HEK293 (cell line): ENCODE data around the gene TBCK.

Source experiments
- CTCF ChIA-PET: fragments of 350-600 bp; formaldehyde crosslinking; extraction: SDS; loops from one replicate; lab custom pipeline; 2021; ENCODE audit warnings: antibody characterized with exemption; lab: Yijun Ruan, JAX
- POLR2A ChIA-PET: fragments of 300-600 bp; formaldehyde crosslinking; extraction: SDS; loops from one replicate; lab custom pipeline; 2020; ENCODE audit warnings: antibody characterized with exemption, inconsistent platforms; lab: Yijun Ruan, JAX
- H3K27ac ChIP-seq: fragments of 200-500 bp; sonication (Bioruptor generic); 2 replicates; pipeline ENCODE4 v1.5.1; 2014; ENCODE audit warnings: low read depth, low read length, control low read depth, inconsistent platforms; ENCODE audit errors: extremely low read depth
- H3K36me3 ChIP-seq, 2 experiments: fragments of 200-500 bp in 1 of 2; sonication (Bioruptor generic) in 1 of 2; 1 replicate in 1 of 2; 2 replicates in 1 of 2; pipeline ENCODE4 v1.5.1; 2014 to 2017; ENCODE audit warnings: inconsistent platforms in 2 of 2, low read length in 2 of 2; ENCODE audit not compliant: control insufficient read depth in 2 of 2, insufficient read depth in 1 of 2
- H3K4me1 ChIP-seq: fragments of 200-500 bp; sonication (Bioruptor generic); 2 replicates; pipeline ENCODE4 v1.5.1; 2014; ENCODE audit warnings: mild to moderate bottlenecking, low read length, inconsistent platforms; ENCODE audit not compliant: control insufficient read depth, insufficient read depth
- H3K4me3 ChIP-seq: 2 replicates; pipeline ENCODE4 v1.5.1; 2011; ENCODE audit warnings: low read depth, mild to moderate bottlenecking, control low read depth, low read length, moderate library complexity
- H3K9me3 ChIP-seq: fragments of 200-500 bp; sonication (Bioruptor generic); 2 replicates; pipeline ENCODE4 v1.5.1; 2014; ENCODE audit warnings: low read depth, low read length, inconsistent platforms; ENCODE audit not compliant: control insufficient read depth, insufficient read depth
- ZBTB20 ChIP-seq: fragments of 450-650 bp; formaldehyde crosslinking; IDR thresholded peaks from 2 replicates; pipeline ENCODE4 v1.5.1; 2016; ENCODE audit warnings: missing biosample characterization, missing genetic modification characterization
- ZBTB44 ChIP-seq: fragments of 450-650 bp; IDR thresholded peaks from 2 replicates; pipeline ENCODE4 v1.5.1; 2018; ENCODE audit warnings: missing biosample characterization, mild to moderate bottlenecking, missing genetic modification characterization
- ZBTB49 ChIP-seq: fragments of 450-650 bp; formaldehyde crosslinking; IDR thresholded peaks from 2 replicates; pipeline ENCODE4 v1.5.1; 2016; ENCODE audit warnings: missing biosample characterization, missing genetic modification characterization, low read depth
- ZBTB7A ChIP-seq: fragments of 450-650 bp; formaldehyde crosslinking; IDR thresholded peaks from 2 replicates; pipeline ENCODE4 v1.5.1; 2016; ENCODE audit warnings: low read depth, missing biosample characterization, missing genetic modification characterization
- ZNF132 ChIP-seq: fragments of 450-650 bp; formaldehyde crosslinking; IDR thresholded peaks from 2 replicates; pipeline ENCODE4 v1.5.1; 2017; ENCODE audit warnings: missing biosample characterization, missing genetic modification characterization, borderline replicate concordance
- ZNF19 ChIP-seq: fragments of 450-650 bp; formaldehyde crosslinking; IDR thresholded peaks from 2 replicates; pipeline ENCODE4; 2016; ENCODE audit warnings: missing biosample characterization, missing genetic modification characterization, low read depth
- ZNF266 ChIP-seq: fragments of 450-650 bp; formaldehyde crosslinking; IDR thresholded peaks from 2 replicates; pipeline ENCODE4 v1.5.1; 2016; ENCODE audit warnings: missing biosample characterization, missing genetic modification characterization, low read depth
- ZNF473 ChIP-seq: fragments of 450-650 bp; formaldehyde crosslinking; IDR thresholded peaks from 2 replicates; pipeline ENCODE4 v1.5.1; 2017; ENCODE audit warnings: missing biosample characterization, missing genetic modification characterization
- ZNF558 ChIP-seq: fragments of 450-650 bp; formaldehyde crosslinking; IDR thresholded peaks from 2 replicates; pipeline ENCODE4 v1.5.1; 2016; ENCODE audit warnings: missing biosample characterization, missing genetic modification characterization
- ZNF645 ChIP-seq: fragments of 450-650 bp; formaldehyde crosslinking; IDR thresholded peaks from 2 replicates; pipeline ENCODE4; 2016; ENCODE audit warnings: missing biosample characterization, missing genetic modification characterization
- ZNF704 ChIP-seq: fragments of 450-650 bp; formaldehyde crosslinking; IDR thresholded peaks from 2 replicates; pipeline ENCODE4 v1.5.1; 2016; ENCODE audit warnings: missing biosample characterization, missing genetic modification characterization
- ZSCAN5A ChIP-seq: fragments of 450-650 bp; formaldehyde crosslinking; IDR thresholded peaks from 2 replicates; pipeline ENCODE4 v1.5.1; 2016; ENCODE audit warnings: missing biosample characterization, missing genetic modification characterization
- TF ChIP-seq, protein P1 (sequence below): fragments of 450-650 bp; formaldehyde crosslinking; IDR thresholded peaks from 2 replicates; pipeline ENCODE4 v1.5.1; 2016; ENCODE audit warnings: missing biosample characterization, missing genetic modification characterization, borderline replicate concordance
- TF ChIP-seq, protein P2 (sequence below): fragments of 450-650 bp; formaldehyde crosslinking; IDR thresholded peaks from 2 replicates; pipeline ENCODE4 v1.5.1; 2016; ENCODE audit warnings: missing biosample characterization, missing genetic modification characterization

TBCK gene

DNA sequence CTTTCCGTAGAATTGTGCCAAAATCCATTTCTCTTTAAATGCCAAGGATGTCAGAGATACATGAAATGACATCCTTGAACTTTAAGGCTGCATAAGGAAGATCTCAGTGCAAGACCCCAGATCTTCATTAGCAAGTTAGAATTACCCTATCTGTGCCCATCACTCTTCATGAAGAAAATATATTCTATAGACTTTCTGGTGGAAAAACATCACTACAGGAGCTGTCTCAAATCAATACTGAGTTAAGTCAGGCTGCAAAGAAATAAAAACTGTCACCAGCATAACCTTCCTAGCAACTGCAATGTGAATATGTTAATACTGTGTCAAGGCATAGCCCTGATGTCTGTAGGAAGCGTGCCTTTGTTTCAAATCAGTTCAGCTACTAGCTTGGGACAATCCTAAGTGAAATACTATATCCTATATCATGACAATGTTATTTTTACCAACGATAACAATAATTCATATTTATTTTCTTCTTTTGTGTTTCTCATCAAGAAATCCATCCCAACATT is 173.3 kb downstream of the TBCK start:
- ChIA-PET CTCF (no interaction called here), POLR2A (no interaction called here)
- TF ChIP-seq ZBTB7A (tag by site-specific recombination) (no peak), ZBTB44 (tag by site-specific recombination) (no peak), ZNF645 (tag by site-specific recombination) (no peak), ZNF132 (tag by site-specific recombination) (no peak)
- TF ChIP-seq, protein P1, sequence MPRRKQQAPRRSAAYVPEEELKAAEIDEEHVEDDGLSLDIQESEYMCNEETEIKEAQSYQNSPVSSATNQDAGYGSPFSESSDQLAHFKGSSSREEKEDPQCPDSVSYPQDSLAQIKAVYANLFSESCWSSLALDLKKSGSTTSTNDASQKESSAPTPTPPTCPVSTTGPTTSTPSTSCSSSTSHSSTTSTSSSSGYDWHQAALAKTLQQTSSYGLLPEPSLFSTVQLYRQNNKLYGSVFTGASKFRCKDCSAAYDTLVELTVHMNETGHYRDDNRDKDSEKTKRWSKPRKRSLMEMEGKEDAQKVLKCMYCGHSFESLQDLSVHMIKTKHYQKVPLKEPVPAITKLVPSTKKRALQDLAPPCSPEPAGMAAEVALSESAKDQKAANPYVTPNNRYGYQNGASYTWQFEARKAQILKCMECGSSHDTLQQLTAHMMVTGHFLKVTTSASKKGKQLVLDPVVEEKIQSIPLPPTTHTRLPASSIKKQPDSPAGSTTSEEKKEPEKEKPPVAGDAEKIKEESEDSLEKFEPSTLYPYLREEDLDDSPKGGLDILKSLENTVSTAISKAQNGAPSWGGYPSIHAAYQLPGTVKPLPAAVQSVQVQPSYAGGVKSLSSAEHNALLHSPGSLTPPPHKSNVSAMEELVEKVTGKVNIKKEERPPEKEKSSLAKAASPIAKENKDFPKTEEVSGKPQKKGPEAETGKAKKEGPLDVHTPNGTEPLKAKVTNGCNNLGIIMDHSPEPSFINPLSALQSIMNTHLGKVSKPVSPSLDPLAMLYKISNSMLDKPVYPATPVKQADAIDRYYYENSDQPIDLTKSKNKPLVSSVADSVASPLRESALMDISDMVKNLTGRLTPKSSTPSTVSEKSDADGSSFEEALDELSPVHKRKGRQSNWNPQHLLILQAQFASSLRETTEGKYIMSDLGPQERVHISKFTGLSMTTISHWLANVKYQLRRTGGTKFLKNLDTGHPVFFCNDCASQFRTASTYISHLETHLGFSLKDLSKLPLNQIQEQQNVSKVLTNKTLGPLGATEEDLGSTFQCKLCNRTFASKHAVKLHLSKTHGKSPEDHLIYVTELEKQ, result no peak
- Histone ChIP-seq H3K36me3 (no peaks in the 10 kb centered on the region), H3K4me1 (no peaks in the 10 kb centered on the region), H3K27ac (no peak overlapping the region), H3K4me3 (no peak overlapping the region), H3K9me3 (no peaks in the 10 kb centered on the region)

GRCh38 chr4:106140601-106141000 is 175.4 kb downstream of the TBCK start:
- Histone ChIP-seq H3K4me3 (no peak overlapping the region), H3K4me1 (no peaks in the 10 kb centered on the region), H3K36me3 (no peaks in the 10 kb centered on the region), H3K27ac (no peak overlapping the region), H3K9me3 (no peaks in the 10 kb centered on the region)
- ChIA-PET CTCF (no interaction called here), POLR2A (no interaction called here)
- TF ChIP-seq ZNF19 (tag by site-specific recombination) (no peak), ZBTB20 (tag by site-specific recombination) (no peak), ZBTB49 (tag by site-specific recombination) (no peak), ZSCAN5A (tag by site-specific recombination) (no peak), ZNF266 (tag by site-specific recombination) (no peak), ZNF558 (tag by site-specific recombination) (no peak), ZNF704 (tag by site-specific recombination) (no peak), ZNF473 (no peak)
- TF ChIP-seq, protein P2, sequence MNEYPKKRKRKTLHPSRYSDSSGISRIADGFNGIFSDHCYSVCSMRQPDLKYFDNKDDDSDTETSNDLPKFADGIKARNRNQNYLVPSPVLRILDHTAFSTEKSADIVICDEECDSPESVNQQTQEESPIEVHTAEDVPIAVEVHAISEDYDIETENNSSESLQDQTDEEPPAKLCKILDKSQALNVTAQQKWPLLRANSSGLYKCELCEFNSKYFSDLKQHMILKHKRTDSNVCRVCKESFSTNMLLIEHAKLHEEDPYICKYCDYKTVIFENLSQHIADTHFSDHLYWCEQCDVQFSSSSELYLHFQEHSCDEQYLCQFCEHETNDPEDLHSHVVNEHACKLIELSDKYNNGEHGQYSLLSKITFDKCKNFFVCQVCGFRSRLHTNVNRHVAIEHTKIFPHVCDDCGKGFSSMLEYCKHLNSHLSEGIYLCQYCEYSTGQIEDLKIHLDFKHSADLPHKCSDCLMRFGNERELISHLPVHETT, result no peak
